ENCODE measurements around the gene NR2F1-AS1. TPM values are rescaled to one million over a fixed set of nuclear protein-coding genes. Genes with fewer than 3 reads are reported as not detected.

The NR2F1-AS1 gene
- total RNA-seq, 2 donors from 2014 or later: 1.4 to 3.3 TPM

- H3K4me3 ChIP-seq (ENCODE audit: low read length): peak overlapping the region; percentile 81
- no peak for DNase-seq
- no peak overlapping the region for H3K9ac ChIP-seq (ENCODE audit: extremely low read depth, low read length, poor library complexity, severe bottlenecking)
- no peaks in the 10 kb centered on the region for H3K36me3 ChIP-seq (ENCODE audit: control insufficient read depth, insufficient read depth, low read length)
- H3K4me3 Mint-ChIP-seq: no peak overlapping the region
- peaks cover 96% of the 10 kb centered on the region for H3K27me3 ChIP-seq (ENCODE audit: control insufficient read depth, insufficient read depth, low read length, poor library complexity, severe bottlenecking)
- no peak overlapping the region for H3K27ac Mint-ChIP-seq
- no peaks in the 10 kb centered on the region for H3K9me3 ChIP-seq (ENCODE audit: control insufficient read depth, low read length)
- no peaks in the 10 kb centered on the region for H3K4me1 ChIP-seq (ENCODE audit: control insufficient read depth, insufficient read depth, low read length)
- no peaks in the 10 kb centered on the region for H3K9me3 Mint-ChIP-seq
- H3K27me3 Mint-ChIP-seq (ENCODE audit: insufficient read depth): peaks cover 74% of the 10 kb centered on the region
- peak overlapping the region; percentile 59 for H3K27ac ChIP-seq (ENCODE audit: low read depth, low read length)
- H3K36me3 Mint-ChIP-seq (ENCODE audit: low read depth): no peaks in the 10 kb centered on the region
- H3K4me1 Mint-ChIP-seq: peaks cover 16% of the 10 kb centered on the region
- TF ChIP-seq CTCF (conservative IDR thresholded peaks at IDR 0.05): peak; percentile 15
- 2 to 14% methylated on average over 10 to 49 of the region's 49 CpGs for WGBS, 2 experiments (ENCODE audit: insufficient coverage in 1 of 2, insufficient read length in 1 of 2)
Observed at GRCh38 chr5:93578813-93579691, 2.0 kb downstream of the NR2F1-AS1 start.

GRCh38 chr5:93577854-93578812 lies 2.9 kb downstream of the NR2F1-AS1 start:
- no peak overlapping the region for H3K4me3 Mint-ChIP-seq
- H3K4me1 ChIP-seq (ENCODE audit: control insufficient read depth, insufficient read depth, low read length): no peaks in the 10 kb centered on the region
- no peak for TF ChIP-seq CTCF (conservative IDR thresholded peaks at IDR 0.05)
- 25 to 39% methylated on average over 16 to 25 of the region's 25 CpGs for WGBS, 2 experiments (ENCODE audit: insufficient coverage in 1 of 2, insufficient read length in 1 of 2)
- H3K9me3 Mint-ChIP-seq: no peaks in the 10 kb centered on the region
- H3K9me3 ChIP-seq (ENCODE audit: control insufficient read depth, low read length): no peaks in the 10 kb centered on the region
- H3K27ac ChIP-seq (ENCODE audit: low read depth, low read length): peak overlapping the region; percentile 6
- peaks cover 21% of the 10 kb centered on the region for H3K4me1 Mint-ChIP-seq
- peak overlapping the region; percentile 61 for H3K4me3 ChIP-seq (ENCODE audit: low read length)
- DNase-seq: no peak
- no peaks in the 10 kb centered on the region for H3K36me3 ChIP-seq (ENCODE audit: control insufficient read depth, insufficient read depth, low read length)
- no peak overlapping the region for H3K27ac Mint-ChIP-seq
- peaks cover 98% of the 10 kb centered on the region for H3K27me3 ChIP-seq (ENCODE audit: control insufficient read depth, insufficient read depth, low read length, poor library complexity, severe bottlenecking)
- no peak overlapping the region for H3K9ac ChIP-seq (ENCODE audit: extremely low read depth, low read length, poor library complexity, severe bottlenecking)
- no peaks in the 10 kb centered on the region for H3K36me3 Mint-ChIP-seq (ENCODE audit: low read depth)
- H3K27me3 Mint-ChIP-seq (ENCODE audit: insufficient read depth): peaks cover 83% of the 10 kb centered on the region

- no peak for DNase-seq
- no peak overlapping the region for H3K27ac Mint-ChIP-seq
- no peak for TF ChIP-seq CTCF (conservative IDR thresholded peaks at IDR 0.05)
- Histone ChIP-seq H3K4me1 (ENCODE audit: control insufficient read depth, insufficient read depth, low read length) (no peaks in the 10 kb centered on the region), H3K9me3 (ENCODE audit: control insufficient read depth, low read length) (no peaks in the 10 kb centered on the region), H3K9ac (ENCODE audit: extremely low read depth, low read length, poor library complexity, severe bottlenecking) (no peak overlapping the region), H3K27ac (ENCODE audit: low read depth, low read length) (peak overlapping the region; percentile 29), H3K27me3 (ENCODE audit: control insufficient read depth, insufficient read depth, low read length, poor library complexity, severe bottlenecking) (peaks cover 98% of the 10 kb centered on the region), H3K4me3 (ENCODE audit: low read length) (no peak overlapping the region), H3K36me3 (ENCODE audit: control insufficient read depth, insufficient read depth, low read length) (no peaks in the 10 kb centered on the region)
- H3K27me3 Mint-ChIP-seq (ENCODE audit: insufficient read depth): peaks cover 92% of the 10 kb centered on the region
- H3K4me3 Mint-ChIP-seq: no peak overlapping the region
- WGBS, 2 experiments (ENCODE audit: insufficient coverage in 1 of 2, insufficient read length in 1 of 2): 16 to 22% methylated on average over 4 to 9 of the region's 9 CpGs
- no peaks in the 10 kb centered on the region for H3K36me3 Mint-ChIP-seq (ENCODE audit: low read depth)
- no peaks in the 10 kb centered on the region for H3K9me3 Mint-ChIP-seq
- H3K4me1 Mint-ChIP-seq: peaks cover 28% of the 10 kb centered on the region
Observed at GRCh38 chr5:93576994-93577853, 3.8 kb downstream of the NR2F1-AS1 start.

Measured in endodermal cell (in vitro differentiated cells).